TTC549 (cell line): ENCODE data around the gene ELAVL4.

Source experiments
- FAIRE-seq: peaks from 2 replicates; lab custom pipeline; 2012; peaks lifted over from hg19 to GRCh38; lab: Jason Lieb, UNC

Gene ELAVL4

GRCh38 chr1:50180367-50180766, 71.6 kb downstream of the ELAVL4 start:
- FAIRE-seq: no peak

GRCh38 chr1:50181027-50181663, 72.4 kb downstream of the ELAVL4 start:
- FAIRE-seq: no peak

- no peak for FAIRE-seq
Measured at GRCh38 chr1:50183378-50184133, 74.8 kb downstream of the ELAVL4 start.

GRCh38 chr1:50189369-50189768, 80.6 kb downstream of the ELAVL4 start:
- no peak for FAIRE-seq

GRCh38 chr1:50193002-50193401, 84.3 kb downstream of the ELAVL4 start:
- no peak for FAIRE-seq

GRCh38 chr1:50195205-50195604, 86.5 kb downstream of the ELAVL4 start:
- FAIRE-seq: no peak

- no peak for FAIRE-seq
Measured at GRCh38 chr1:50196081-50196480, 87.4 kb downstream of the ELAVL4 start.

GRCh38 chr1:50197216-50197615, 88.5 kb downstream of the ELAVL4 start:
- FAIRE-seq: no peak

- no peak for FAIRE-seq
Measured at GRCh38 chr1:50208315-50208714, 99.6 kb downstream of the ELAVL4 start.

- FAIRE-seq: no peak
Measured at GRCh38 chr1:50208756-50209155, 100.0 kb downstream of the ELAVL4 start.

- no peak for FAIRE-seq
Measured at GRCh38 chr1:50209749-50210148, 101.0 kb downstream of the ELAVL4 start.

GRCh38 chr1:50213505-50213904, 104.8 kb downstream of the ELAVL4 start:
- FAIRE-seq: no peak

GRCh38 chr1:50214717-50215116, 106.0 kb downstream of the ELAVL4 start:
- no peak for FAIRE-seq

GRCh38 chr1:50218344-50219120, 109.8 kb downstream of the ELAVL4 start:
- FAIRE-seq: no peak

- FAIRE-seq: no peak
Measured at GRCh38 chr1:50228871-50229384, 120.2 kb downstream of the ELAVL4 start.

- FAIRE-seq: no peak
Measured at GRCh38 chr1:50231209-50231608, 122.5 kb downstream of the ELAVL4 start.

- no peak for FAIRE-seq
Measured at GRCh38 chr1:50232336-50232735, 123.6 kb downstream of the ELAVL4 start.

- FAIRE-seq: no peak
Measured at GRCh38 chr1:50236656-50237055, 127.9 kb downstream of the ELAVL4 start.

- FAIRE-seq: no peak
Measured at GRCh38 chr1:50237056-50237455, 128.3 kb downstream of the ELAVL4 start.

- FAIRE-seq: no peak
Measured at GRCh38 chr1:50243939-50244338, 135.2 kb downstream of the ELAVL4 start.

GRCh38 chr1:50246869-50247268, 138.1 kb downstream of the ELAVL4 start:
- FAIRE-seq: no peak

- no peak for FAIRE-seq
Measured at GRCh38 chr1:50251702-50252101, 143.0 kb downstream of the ELAVL4 start.

GRCh38 chr1:50252196-50252595, 143.5 kb downstream of the ELAVL4 start:
- no peak for FAIRE-seq
